ENCODE results near the gene KCNQ1.

Gene KCNQ1

GRCh38 chr11:2677127-2677526 lies 232.3 kb downstream of the KCNQ1 start:
- no peak for DNase-seq (ENCODE audit: low read depth in 4 of 4, low spot score in 1 of 4)

- no peak for DNase-seq (ENCODE audit: low read depth in 4 of 4, low spot score in 1 of 4)
Measured at GRCh38 chr11:2678396-2678795, 233.6 kb downstream of the KCNQ1 start.

GRCh38 chr11:2679011-2679676 lies 234.3 kb downstream of the KCNQ1 start:
- DNase-seq (ENCODE audit: low read depth in 4 of 4, low spot score in 1 of 4): no peak

- no peak for DNase-seq (ENCODE audit: low read depth in 4 of 4, low spot score in 1 of 4)
Measured at GRCh38 chr11:2681408-2682145, 236.8 kb downstream of the KCNQ1 start.

- no peak for DNase-seq (ENCODE audit: low read depth in 4 of 4, low spot score in 1 of 4)
Measured at GRCh38 chr11:2683806-2684205, 239.0 kb downstream of the KCNQ1 start.

- DNase-seq (ENCODE audit: low read depth in 4 of 4, low spot score in 1 of 4): no peak
Measured at GRCh38 chr11:2684581-2684980, 239.8 kb downstream of the KCNQ1 start.

GRCh38 chr11:2685051-2685450 lies 240.2 kb downstream of the KCNQ1 start:
- no peak for DNase-seq (ENCODE audit: low read depth in 4 of 4, low spot score in 1 of 4)

GRCh38 chr11:2685566-2686359 lies 241.0 kb downstream of the KCNQ1 start:
- DNase-seq (ENCODE audit: low read depth in 4 of 4, low spot score in 1 of 4): no peak

- no peak for DNase-seq (ENCODE audit: low read depth in 4 of 4, low spot score in 1 of 4)
Measured at GRCh38 chr11:2686360-2687222, 241.8 kb downstream of the KCNQ1 start.

GRCh38 chr11:2687223-2687530 lies 242.4 kb downstream of the KCNQ1 start:
- DNase-seq (ENCODE audit: low read depth in 4 of 4, low spot score in 1 of 4): no peak

GRCh38 chr11:2687782-2688191 lies 243.0 kb downstream of the KCNQ1 start:
- DNase-seq (ENCODE audit: low read depth in 4 of 4, low spot score in 1 of 4): no peak

GRCh38 chr11:2688381-2689231 lies 243.8 kb downstream of the KCNQ1 start:
- DNase-seq (ENCODE audit: low read depth in 4 of 4, low spot score in 1 of 4): no peak

- no peak for DNase-seq (ENCODE audit: low read depth in 4 of 4, low spot score in 1 of 4)
Measured at GRCh38 chr11:2689651-2690575, 245.1 kb downstream of the KCNQ1 start.

- no peak for DNase-seq (ENCODE audit: low read depth in 4 of 4, low spot score in 1 of 4)
Measured at GRCh38 chr11:2690596-2691354, 246.0 kb downstream of the KCNQ1 start.

- DNase-seq (ENCODE audit: low read depth in 4 of 4, low spot score in 1 of 4): no peak
Measured at GRCh38 chr11:2691355-2691761, 246.6 kb downstream of the KCNQ1 start.

GRCh38 chr11:2691991-2692875 lies 247.4 kb downstream of the KCNQ1 start:
- DNase-seq (ENCODE audit: low read depth in 4 of 4, low spot score in 1 of 4): no peak
